HL-60 (cell line): Measurements from ENCODE around the gene CTNNA2.

Experiments
- TF ChIP-seq, protein P1 (sequence below): IDR thresholded peaks from one replicate; pipeline ENCODE4 v1.5.1; 2011; ENCODE audit warnings: low read length, control low read depth, inconsistent platforms; ENCODE audit not compliant: insufficient read depth
- TF ChIP-seq, protein P2 (sequence below): IDR thresholded peaks from 2 replicates; pipeline ENCODE4 v1.6.1; 2012; ENCODE audit warnings: low read depth; ENCODE audit not compliant: insufficient replicate concordance

DNA sequence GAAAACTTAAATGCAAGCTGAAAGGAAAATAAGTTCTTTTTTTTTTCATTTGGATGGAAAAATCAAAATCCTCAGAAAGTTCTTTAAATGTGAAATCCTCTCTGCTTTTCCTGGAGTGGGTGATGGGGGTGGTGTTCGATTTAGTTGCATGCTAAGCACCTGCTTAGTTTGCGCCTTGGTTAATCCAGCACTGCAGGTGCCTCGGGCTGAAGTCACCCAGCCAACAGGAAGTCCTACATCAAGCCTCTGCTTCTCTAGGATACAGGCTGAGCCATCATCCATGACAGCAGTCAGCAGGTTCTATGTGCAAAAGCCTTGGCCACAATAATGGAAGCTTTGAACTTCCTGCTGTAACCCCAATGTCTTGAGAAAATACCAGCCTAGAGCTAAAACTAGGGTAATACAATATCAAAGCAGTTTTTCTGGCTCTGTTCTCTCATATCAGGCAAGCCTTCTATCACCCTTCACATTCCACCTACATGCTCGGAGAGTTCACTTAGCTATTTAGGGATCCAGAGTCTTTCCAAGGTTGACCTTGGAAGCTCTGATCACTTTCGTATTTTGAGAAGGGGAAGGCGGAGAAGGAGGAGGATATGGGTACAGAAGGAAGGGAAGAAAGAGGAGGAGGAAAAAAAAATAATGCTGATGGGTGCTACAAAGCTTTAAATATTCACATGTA is 907.8 kb downstream of the CTNNA2 start:
- TF ChIP-seq, protein P1, sequence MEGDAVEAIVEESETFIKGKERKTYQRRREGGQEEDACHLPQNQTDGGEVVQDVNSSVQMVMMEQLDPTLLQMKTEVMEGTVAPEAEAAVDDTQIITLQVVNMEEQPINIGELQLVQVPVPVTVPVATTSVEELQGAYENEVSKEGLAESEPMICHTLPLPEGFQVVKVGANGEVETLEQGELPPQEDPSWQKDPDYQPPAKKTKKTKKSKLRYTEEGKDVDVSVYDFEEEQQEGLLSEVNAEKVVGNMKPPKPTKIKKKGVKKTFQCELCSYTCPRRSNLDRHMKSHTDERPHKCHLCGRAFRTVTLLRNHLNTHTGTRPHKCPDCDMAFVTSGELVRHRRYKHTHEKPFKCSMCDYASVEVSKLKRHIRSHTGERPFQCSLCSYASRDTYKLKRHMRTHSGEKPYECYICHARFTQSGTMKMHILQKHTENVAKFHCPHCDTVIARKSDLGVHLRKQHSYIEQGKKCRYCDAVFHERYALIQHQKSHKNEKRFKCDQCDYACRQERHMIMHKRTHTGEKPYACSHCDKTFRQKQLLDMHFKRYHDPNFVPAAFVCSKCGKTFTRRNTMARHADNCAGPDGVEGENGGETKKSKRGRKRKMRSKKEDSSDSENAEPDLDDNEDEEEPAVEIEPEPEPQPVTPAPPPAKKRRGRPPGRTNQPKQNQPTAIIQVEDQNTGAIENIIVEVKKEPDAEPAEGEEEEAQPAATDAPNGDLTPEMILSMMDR, result no peak
- TF ChIP-seq, protein P2, sequence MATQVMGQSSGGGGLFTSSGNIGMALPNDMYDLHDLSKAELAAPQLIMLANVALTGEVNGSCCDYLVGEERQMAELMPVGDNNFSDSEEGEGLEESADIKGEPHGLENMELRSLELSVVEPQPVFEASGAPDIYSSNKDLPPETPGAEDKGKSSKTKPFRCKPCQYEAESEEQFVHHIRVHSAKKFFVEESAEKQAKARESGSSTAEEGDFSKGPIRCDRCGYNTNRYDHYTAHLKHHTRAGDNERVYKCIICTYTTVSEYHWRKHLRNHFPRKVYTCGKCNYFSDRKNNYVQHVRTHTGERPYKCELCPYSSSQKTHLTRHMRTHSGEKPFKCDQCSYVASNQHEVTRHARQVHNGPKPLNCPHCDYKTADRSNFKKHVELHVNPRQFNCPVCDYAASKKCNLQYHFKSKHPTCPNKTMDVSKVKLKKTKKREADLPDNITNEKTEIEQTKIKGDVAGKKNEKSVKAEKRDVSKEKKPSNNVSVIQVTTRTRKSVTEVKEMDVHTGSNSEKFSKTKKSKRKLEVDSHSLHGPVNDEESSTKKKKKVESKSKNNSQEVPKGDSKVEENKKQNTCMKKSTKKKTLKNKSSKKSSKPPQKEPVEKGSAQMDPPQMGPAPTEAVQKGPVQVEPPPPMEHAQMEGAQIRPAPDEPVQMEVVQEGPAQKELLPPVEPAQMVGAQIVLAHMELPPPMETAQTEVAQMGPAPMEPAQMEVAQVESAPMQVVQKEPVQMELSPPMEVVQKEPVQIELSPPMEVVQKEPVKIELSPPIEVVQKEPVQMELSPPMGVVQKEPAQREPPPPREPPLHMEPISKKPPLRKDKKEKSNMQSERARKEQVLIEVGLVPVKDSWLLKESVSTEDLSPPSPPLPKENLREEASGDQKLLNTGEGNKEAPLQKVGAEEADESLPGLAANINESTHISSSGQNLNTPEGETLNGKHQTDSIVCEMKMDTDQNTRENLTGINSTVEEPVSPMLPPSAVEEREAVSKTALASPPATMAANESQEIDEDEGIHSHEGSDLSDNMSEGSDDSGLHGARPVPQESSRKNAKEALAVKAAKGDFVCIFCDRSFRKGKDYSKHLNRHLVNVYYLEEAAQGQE, result no peak
